GM18867 (cell line): Measurements from ENCODE around the gene MTUS2.
"Not testable (repeated sequence)": the region's sequence is repeated elsewhere in the genome, so short reads cannot be mapped to it uniquely, and the experiment has no call there.

ENCODE experiments used
- ATAC-seq: cut with Tn5 transposase; IDR thresholded peaks from one replicate; pipeline ENCODE4 v1.9.1; 2021; ENCODE audit warnings: mild to moderate bottlenecking, moderate library complexity; ENCODE audit not compliant: unreplicated experiment

Gene MTUS2

DNA sequence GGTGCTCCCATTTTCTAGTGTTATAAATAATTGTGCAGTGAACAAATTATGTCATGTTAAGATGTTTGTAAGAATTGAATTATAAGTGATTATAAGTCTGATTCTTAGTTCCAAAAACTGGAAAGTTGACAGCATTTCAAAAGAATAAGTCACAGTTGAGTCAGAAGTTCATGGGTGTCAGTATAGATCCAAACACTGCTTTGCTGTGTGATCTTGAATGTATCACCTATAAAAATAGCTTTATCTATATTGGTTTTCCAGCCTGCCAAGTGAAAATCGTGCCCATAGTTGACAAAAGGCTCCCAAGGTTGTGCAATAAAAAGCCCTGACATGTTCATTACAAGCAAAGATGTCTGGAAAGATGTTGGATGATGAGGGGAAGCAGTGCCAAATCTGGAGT is 336.0 kb downstream of the MTUS2 start:
- no peak for ATAC-seq

GRCh38 chr13:29159871-29160270 is 339.7 kb downstream of the MTUS2 start:
- ATAC-seq, result no peak

DNA sequence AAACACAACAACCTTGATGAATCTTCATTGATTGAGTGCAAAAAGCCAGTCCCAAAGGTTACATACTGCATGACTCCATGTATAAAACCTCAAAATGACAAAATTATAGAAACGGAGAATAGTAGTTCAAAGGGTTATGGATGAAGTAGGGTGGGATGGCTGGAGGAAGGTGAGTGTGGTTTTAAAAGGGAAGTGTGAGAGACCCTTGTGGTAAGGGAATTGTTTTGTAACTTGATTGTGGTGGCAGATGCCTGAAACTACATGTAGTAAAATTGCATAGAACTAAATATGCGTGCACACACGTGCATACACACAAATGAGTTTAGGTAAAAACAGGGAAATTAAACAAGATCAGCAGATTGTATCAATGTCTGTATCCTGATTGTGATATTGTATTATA is 340.7 kb downstream of the MTUS2 start:
- ATAC-seq, result no peak

GRCh38 chr13:29161676-29162075 is 341.5 kb downstream of the MTUS2 start:
- no peak for ATAC-seq

GRCh38 chr13:29162638-29163235 is 342.6 kb downstream of the MTUS2 start:
- ATAC-seq, result no peak

DNA sequence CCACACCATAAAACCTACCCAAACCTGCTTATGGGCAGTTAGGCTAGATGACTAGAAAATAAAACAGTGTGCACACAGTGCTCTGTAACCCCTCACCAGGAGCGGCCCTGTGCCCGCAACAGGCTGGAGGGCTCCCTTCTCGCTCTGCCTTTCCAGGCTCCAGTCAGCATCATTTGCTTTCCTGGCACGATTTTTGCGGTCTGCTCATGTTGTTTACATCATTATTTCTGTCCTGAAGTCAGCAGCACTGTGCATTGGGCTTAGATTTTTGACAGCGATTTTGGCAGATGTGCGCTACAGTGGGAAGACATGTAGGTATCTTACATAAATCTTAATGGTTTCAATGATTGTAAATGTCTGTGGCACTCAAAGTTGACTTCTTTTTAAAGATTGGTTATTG is 344.0 kb downstream of the MTUS2 start:
- ATAC-seq, result no peak

DNA sequence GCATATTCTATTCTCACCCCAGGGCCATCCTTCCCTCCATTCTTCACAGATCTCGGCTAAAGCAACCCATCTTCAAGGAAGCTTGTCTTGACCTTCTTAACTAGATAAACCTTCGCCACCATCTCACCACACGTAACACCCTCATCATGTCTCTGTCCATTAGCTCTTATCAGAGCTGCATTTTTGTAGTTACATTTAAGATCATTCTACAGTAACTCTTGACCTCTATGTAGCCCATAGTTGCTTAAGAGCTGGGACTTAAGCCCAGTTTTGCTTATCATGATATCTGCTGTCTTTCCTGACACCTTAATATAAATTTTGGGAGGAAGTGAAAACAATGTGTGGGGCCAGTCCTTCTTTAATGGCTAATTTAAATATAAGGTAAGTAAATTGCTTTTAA is 345.1 kb downstream of the MTUS2 start:
- ATAC-seq, result no peak

GRCh38 chr13:29165840-29166239 is 345.7 kb downstream of the MTUS2 start:
- no peak for ATAC-seq

DNA sequence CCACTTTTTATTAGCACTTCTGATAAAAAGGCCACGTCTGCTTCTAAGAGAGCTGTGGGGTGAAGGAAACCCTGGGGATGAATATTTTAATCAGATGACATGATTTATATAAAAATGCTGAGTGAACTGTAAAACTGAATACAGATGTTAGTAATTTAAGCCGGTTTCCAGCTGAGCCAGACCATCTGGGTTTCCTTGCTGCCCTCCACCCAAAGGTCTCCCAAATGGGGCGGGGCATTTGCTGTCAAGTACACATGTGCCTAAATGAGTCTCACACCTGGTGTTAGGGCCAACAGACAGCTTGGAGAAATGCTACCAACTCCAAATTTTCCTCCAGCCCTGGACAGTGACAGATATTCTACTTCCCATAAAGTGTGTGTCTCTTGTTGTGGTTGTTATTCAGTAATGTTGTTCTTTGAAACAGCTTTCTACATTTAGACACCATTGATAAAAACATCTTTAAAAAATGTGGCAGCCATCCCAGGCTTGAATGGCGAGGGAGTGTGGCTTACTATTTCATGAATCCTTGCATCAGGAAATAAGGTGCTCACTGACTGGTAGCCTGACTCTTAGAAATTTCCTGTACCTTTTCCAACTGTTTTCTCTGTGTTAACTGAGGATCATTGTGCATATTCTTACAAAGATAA is 350.4 kb downstream of the MTUS2 start:
- ATAC-seq, result no peak

GRCh38 chr13:29171244-29171643 is 351.1 kb downstream of the MTUS2 start:
- ATAC-seq, result no peak

DNA sequence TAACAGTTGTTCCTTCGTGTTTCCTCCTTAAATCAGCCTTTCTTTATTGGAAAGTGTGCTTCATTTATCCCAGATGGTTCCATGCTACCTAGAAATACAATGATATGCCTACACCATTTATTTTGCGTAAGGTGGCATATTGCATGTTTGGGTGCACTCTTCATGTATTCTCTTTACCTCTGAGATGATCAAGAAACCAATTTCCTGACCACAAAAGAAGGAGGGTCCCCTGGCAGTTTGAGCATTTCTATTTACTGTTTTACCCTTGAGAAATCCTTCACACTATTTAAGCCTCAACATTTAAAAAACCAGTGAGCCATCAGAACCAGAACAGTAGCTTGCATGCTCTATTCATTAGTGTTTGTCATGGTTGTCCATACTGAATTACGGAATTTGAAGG is 354.0 kb downstream of the MTUS2 start:
- ATAC-seq, result no peak

GRCh38 chr13:29175250-29175873 is 355.2 kb downstream of the MTUS2 start:
- ATAC-seq, result no peak

DNA sequence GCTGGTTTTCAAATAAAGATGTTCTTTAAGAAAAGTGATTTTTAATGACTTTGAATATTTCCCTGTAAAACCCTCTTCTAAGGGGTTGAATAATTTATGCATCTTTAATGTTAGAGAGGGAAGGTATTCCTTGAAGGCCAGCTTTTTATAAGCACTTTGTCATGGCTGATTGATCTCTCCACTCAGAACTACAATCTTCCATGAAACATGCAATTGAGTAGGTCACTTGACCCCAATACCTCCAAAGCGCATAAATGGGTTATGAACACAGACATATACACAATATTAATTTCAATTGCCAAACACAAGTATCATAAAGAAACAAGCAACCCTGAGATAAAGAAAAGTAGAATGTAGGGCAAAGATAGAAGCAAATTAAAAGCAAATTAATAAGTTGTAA is 359.9 kb downstream of the MTUS2 start:
- no peak for ATAC-seq

- ATAC-seq, result no peak
These were observed 362.1 kb downstream of the MTUS2 start for GRCh38 chr13:29182216-29182615.

GRCh38 chr13:29185926-29186325 is 365.8 kb downstream of the MTUS2 start:
- ATAC-seq, result no peak

GRCh38 chr13:29187584-29187983 is 367.4 kb downstream of the MTUS2 start:
- ATAC-seq, result no peak

DNA sequence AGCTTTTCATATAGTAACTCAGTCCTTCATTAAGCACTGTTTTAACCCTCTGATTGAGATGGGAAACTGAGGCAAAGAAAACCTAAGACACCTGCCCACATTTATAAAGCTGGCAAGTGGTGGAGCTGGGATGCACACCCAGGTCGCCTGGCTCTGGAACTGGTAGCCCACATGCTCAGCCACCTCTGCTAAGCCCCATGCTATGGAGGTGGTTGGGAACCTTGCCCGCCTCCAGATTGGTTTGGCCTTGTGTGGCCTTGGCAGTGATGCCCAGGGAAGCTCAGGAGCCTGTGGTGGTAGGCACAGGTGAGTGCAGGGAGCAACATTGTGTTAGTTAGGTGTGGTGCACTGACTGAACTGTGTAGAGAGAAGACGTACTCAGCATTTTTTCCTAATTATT is 370.2 kb downstream of the MTUS2 start:
- ATAC-seq, result no peak

DNA sequence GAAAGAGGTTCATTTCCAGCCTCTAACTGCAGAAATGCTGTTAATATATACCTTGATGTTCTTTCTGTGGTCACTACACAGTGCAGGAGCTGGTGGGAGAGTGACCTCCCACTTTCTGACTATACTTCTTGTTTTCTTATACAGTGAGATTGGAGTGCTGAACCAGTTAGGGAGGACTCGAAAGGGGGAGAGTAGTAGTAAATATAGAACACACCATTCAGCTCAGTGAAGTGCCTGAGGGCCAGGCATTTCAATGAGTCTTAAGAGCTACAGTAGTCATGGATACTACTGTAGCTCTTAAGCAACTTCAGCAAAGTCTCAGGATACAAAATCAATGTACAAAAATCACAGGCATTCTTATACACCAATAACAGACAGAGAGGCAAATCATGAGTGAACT is 372.9 kb downstream of the MTUS2 start:
- ATAC-seq, result no peak

DNA sequence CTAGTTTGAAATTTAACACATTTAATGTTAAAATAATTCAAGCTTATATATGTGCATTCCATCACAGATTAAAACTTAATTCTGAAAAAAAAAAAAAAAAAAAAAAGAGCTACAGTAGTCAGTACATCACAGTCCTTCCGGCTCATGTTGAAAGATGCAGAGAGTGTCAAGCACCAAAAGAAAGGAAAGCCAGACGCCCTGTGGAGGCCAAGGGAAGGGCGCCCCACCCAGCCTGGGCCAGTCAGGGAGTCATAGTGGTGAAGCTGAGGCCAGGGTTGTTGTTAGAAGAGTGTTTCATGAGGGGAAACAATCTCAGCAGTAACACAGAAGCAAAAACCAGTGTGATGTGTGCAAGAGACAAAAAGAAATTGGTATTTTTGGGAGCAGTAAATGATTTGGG is 375.3 kb downstream of the MTUS2 start:
- no peak for ATAC-seq

GRCh38 chr13:29196409-29197074 is 376.4 kb downstream of the MTUS2 start:
- ATAC-seq, result peak; percentile 90

DNA sequence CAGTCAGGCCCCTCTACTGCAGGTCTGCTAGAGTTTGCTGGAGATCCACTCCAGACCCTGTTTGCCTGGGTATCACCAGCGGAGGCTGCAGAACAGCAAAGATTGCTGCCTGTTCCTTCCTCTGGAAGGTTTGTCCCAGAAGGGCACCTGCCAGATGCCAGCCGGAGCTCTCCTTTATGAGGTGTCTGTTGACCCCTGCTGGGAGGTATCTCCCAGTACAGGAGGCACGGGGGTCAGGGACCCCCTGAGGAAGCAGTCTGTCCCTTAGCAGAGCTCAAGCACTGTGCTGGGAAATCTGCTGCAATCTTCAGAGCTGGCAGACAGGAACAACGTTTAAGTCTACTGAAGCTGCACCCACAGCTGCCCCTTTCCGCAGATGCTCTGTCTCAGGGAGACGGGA is 382.6 kb downstream of the MTUS2 start:
- not testable (repeated sequence) for ATAC-seq

- ATAC-seq, result no peak
These were observed 384.5 kb downstream of the MTUS2 start for GRCh38 chr13:29204651-29205050.
